SKM-1 treated with dmso at 0.1 percent for 144 hours (cell line): ENCODE data around the gene COL18A1.
A peak's percentile ranks its signal among the peaks of the same experiment; 100 is the strongest.
"Not testable (repeated sequence)": the region's sequence is repeated elsewhere in the genome, so short reads cannot be mapped to it uniquely, and the experiment has no call there.

Experiments
- DNase-seq: peaks from one replicate; lab custom pipeline; 2025; ENCODE audit not compliant: unreplicated experiment; lab: John Stamatoyannopoulos, UW

The COL18A1 gene

DNA sequence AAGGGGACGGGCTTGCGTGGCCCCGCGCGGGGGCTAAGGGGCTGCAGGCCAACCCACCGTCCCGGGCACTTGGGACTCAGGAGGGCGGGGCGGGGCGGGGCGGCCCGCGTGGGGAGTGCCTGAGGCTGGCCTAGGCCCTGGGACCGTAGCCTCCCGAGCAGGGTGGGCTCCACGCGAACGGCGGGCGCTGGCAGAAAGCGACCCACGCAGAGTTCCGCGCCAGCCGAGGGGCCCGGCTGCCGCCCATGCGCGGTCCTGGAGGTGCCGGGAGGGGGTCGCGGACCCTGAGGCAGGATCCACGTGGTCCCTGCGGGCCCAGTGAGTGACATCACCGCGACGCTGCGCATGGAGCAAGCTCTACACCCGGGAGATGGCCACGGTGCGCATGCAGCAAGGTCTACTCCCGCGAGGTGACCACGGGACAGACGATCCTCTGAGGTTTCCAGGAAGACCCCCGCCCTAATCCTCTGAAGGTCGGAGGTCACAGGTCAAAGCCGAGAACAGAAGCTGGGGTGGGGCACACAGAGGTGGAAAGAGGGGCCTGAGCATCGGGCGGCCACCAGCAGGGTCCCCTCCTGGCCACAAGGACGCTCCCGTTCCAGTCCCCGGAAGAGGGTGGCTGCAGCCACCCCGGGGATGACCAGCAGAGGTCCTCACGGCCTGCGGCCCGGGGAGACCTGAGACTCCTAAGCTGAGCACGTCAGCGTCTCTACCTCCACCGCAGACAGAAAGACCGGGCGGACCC, 150.8 kb downstream of the COL18A1 start:
- peak; percentile 55 for DNase-seq

DNA sequence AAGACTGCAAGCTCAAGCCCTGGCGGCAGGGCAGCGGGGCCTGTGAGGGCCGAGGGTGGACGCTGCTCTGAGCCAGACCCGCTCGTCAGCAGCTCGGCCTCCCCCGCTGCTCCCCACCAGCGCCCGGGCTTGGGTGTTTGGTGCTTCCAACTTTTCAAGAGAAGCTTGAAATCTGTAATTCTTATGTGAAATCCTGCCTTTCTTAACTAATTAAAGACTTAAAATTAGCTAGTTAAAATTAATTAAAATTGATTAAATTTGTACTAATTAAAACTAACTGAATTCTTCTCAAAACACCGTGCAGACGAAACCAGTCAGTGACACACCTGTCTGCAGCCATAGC, 151.3 kb downstream of the COL18A1 start:
- no peak for DNase-seq

DNA sequence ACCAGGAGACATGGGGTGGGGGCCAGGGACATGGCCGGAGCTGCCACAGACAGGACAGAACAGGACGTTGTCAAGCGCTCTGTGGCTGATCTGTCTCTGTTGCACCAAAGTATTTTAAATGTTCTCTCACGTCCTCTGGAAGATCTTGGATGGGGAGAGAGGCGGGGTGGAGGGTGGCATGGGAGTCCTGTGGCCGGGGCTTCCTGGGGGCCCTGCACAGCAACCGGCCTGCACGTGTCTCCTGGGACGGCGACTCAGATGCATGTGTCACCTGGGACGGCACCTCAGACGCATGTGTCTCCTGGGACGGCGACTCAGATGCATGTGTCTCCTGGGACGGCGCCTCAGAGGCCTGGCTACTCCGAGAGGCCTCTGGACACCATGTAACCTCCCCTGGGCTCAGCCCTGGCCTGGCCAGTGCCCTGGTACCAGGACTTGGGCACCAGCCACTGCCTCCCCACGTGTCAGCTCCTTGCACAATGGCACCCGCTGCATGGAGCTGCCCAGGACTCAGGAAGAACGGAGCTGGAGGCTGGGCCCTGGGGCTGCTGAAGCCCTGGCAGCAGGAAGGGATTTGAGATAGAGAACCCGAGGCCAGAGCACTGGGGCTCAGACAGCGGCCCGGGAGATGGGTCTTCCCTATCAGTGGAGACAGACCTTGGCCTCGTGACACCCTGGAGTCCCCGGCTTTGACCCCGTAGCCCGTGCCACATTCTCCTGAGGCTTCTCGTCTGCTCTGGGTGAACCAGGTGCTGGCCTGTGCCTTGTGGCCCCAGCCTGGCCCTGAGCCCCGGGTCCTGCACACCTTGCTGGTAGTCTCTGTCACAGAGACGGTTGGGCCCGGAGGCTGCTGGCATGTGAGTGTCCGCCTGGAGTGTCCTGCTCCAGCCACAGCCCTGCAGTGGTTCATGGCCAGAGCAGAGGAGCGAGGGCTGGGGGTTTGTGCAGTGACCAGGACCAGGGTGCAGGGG, 152.0 kb downstream of the COL18A1 start:
- no peak for DNase-seq

DNA sequence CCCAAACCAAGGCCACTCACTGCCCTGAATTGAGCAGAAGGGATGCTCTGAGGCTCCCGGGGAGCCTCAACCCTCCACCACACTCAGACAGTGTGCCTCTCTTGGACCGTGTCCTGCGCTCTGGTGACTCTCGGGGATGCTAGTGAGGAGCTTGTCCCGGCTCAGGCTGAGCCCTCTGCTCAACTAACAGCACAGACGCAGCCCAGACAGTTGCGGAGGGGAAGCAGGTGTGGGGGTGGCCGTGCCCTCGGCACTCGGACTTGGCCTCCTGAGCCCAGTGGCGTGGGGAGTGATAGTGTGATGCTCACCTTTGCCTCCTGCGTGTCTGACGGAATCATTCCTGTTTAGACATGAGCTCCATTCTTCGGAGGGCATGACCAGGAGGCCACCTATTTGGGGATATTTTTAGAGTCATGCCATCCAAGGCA, 152.7 kb downstream of the COL18A1 start:
- no peak for DNase-seq

DNA sequence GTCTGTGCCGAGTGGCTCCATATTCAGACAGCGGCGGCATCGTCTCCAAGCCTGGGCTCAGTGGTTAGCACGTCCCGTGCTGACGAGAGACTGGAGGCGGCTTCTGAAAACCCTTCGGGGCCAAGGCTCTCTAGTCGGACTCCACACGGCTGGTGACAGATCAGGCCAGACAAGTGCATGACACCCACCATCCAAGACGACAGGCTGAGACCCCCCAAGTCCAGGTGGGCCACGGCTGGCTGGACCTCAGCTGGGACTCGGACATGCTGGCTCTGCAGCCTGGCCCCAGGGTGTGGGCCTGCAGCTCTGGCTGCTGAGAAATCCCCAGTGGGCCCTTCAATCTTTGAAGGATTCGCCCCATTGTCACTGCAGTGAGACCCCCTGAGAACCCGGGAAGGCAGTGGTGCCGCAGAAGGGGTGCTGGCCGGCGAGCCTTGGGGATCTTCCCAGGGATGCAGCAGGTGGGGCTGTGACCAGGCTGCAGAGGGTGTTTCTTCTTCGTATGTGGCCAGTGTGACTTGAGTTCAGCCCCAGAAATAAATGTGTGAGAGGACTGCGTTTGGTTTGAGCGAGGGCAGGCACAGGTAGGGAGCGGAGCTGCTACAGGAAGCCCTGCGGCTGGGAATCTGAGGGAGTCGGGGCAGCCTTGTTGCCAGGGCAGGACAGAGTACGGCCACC, 153.2 kb downstream of the COL18A1 start:
- no peak for DNase-seq

DNA sequence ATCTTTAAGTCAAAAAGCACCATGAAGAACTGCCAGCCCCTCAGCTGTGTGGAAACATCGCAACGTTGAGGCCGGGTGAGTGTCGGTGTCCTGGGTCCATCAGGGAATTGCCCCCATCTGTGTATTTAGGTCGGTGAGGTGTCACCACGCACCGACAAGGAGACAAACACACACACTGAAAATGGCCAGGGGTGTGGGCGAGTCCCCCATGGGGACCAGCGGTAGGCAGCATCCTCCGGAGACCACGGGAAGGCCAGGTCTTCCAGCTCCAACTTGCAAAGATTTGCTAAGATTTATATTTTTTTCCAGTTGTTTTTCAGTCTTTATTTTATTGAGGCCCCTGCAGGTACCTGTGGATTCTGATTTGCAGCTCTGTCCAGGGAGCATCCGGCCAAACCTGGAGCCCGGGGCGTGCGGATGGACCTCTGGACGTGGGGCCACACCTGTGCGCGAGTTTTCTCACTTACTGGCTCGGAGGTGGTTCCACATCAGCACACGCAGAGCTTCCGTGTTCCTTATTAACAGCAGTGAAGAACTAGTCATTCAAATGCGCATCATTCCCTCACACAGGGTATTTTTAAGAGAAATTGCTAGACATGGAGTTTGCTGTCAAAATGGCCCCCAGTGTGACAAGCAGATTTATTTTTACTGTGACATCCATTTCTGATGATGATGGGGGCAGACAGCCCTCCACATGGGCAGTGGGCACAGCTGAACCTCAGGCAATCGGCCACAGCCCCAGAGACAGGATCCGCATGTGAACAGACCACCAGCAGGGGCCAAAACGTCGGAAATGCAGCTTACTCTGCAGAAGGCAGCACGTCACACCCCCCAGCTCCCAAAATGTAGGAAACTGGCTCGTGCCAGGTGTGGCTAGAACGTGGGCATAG, 154.5 kb downstream of the COL18A1 start:
- no peak for DNase-seq

DNA sequence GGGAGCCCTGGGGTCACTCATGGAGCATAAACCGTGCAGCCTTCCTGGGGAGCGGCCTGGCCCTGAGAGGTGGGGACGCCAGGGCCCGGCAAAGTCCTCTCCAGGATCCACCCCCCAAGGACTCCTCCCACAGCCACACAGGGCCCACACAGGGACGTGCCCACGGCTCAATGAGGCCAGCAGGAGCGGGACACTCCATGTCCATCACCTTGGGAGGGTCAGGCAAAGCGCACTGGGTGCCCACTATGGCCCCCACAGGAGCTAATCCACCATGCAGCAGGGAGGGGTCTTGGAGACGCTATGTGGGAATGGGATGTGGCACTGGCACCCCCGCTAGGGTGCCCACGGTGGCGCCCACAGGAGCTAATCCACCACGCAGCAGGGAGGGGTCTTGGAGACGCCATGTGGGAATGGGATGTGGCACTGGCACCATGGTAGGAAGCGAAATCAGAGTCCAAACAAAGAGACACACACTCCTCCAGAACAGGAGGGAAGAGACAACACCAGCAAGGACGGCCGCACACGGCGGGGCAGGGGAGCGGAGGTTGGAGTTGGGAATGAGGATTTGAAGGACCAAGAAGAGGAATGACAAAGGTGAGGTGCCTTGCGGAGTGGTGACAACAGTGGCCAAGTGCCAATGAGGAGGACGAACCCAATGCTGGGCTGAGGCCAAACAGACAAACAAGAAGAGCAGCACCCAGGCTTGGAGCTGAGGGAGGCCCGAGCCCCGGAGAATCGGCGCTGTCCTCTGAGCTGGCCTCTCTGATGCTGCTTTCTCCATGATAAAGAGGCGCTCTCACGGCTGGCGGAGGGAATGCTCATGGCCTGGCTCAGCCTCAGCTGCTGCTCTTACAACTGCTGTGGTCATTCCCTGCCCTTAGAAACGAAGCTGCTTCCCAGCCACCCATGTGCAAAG, 155.4 kb downstream of the COL18A1 start:
- no peak for DNase-seq

DNA sequence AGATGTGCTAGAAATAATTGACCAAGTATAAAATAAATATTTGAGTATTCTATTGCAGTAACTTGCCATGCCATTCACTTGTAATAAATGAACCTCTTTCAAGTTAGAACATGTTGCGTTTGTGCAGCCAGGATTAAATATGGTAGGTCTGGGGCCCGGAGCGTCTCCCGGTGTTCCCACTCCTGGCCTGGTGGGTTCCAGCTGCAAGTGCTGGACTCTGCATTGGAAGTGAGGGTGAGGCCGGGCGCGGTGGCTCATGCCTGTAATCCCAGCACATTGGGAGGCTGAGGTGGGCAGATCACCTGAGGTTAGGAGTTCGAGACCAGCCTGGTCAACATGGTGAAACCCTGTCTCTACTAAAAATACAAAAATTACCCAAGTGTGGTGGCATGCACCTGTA, 156.3 kb downstream of the COL18A1 start:
- DNase-seq, result not testable (repeated sequence)

DNA sequence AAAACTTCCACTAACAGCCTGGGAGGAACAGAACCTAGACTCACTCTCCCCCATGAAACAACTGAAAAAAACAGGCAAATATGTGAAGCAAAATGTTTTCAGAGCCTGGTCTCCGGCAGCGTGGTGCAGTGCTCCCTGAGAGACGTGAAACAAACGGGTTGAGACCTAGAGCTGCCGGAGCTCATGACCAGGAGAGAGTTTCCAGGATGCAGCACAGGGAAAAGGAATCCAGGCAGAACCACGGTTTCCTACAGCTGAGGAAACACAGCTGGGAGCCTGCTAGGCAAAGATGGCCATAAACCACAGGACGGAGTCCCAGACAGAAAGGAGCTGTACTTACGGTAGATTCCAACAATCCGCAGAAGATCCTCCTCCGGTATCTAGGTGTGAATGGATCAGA, 157.4 kb downstream of the COL18A1 start:
- no peak for DNase-seq

DNA sequence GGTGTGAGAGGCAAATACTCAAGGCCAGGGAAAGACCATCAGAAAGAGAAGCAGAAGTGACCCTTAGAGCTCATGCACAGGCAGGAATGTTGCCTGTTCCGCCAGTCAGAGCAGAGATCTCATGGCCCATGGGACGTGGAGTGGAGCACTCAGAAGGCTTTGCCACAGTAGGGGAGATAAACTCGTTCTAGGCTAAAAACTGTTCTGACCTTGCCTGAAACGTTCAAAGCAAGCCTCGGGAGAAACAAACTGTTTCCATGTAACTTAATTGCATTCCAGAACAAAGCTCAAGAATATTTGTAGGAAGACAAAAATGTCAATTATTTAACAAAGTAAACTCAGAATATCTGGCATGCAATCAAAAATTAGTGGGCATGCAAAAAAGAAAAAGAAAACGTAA, 158.0 kb downstream of the COL18A1 start:
- no peak for DNase-seq
